GM12801 (cell line): Measurements from ENCODE around the gene PTK6.

Source experiments
- CTCF ChIP-seq: IDR thresholded peaks from one replicate; pipeline ENCODE4 v1.5.1; 2011; ENCODE audit warnings: control low read depth; ENCODE audit not compliant: insufficient read length; ENCODE audit errors: extremely low read depth

The PTK6 gene

GRCh38 chr20:63556873-63557478 is 19.8 kb upstream of the PTK6 start:
- TF ChIP-seq CTCF, result no peak

GRCh38 chr20:63555661-63556381 is 18.6 kb upstream of the PTK6 start:
- no peak for TF ChIP-seq CTCF

GRCh38 chr20:63554361-63555278 is 17.4 kb upstream of the PTK6 start:
- TF ChIP-seq CTCF, result no peak

GRCh38 chr20:63553933-63554290 is 16.7 kb upstream of the PTK6 start, which contains the start of gene FNDC11:
FNDC11 (plus strand) TSS chr20:63554159; CDS start chr20:63555664, 1,505 bp downstream.
- no peak for TF ChIP-seq CTCF

- no peak for TF ChIP-seq CTCF
Observed at GRCh38 chr20:63553251-63553932, 16.2 kb upstream of the PTK6 start.

- TF ChIP-seq CTCF, result no peak
Observed at GRCh38 chr20:63552481-63553249, 15.5 kb upstream of the PTK6 start.
